ENCODE data around the gene NCOA5. TPM values are rescaled to one million over a fixed set of nuclear protein-coding genes. Genes with fewer than 3 reads are reported as not detected.

NCOA5 gene
- total RNA-seq, 1 donor from 2014 or later = 10.6 TPM

GRCh38 chr20:46063151-46063550, 26.6 kb downstream of the NCOA5 start:
- no peak for DNase-seq (ENCODE audit: low read depth, low spot score)

- no peak for DNase-seq (ENCODE audit: low read depth, low spot score)
These were observed 27.1 kb downstream of the NCOA5 start for GRCh38 chr20:46062621-46063020.

- DNase-seq (ENCODE audit: low read depth, low spot score) = no peak
These were observed 27.6 kb downstream of the NCOA5 start for GRCh38 chr20:46062151-46062550.

GRCh38 chr20:46060975-46061374, 28.8 kb downstream of the NCOA5 start:
- DNase-seq (ENCODE audit: low read depth, low spot score) = no peak

GRCh38 chr20:46060301-46060881, 29.4 kb downstream of the NCOA5 start:
- no peak for DNase-seq (ENCODE audit: low read depth, low spot score)

DNA sequence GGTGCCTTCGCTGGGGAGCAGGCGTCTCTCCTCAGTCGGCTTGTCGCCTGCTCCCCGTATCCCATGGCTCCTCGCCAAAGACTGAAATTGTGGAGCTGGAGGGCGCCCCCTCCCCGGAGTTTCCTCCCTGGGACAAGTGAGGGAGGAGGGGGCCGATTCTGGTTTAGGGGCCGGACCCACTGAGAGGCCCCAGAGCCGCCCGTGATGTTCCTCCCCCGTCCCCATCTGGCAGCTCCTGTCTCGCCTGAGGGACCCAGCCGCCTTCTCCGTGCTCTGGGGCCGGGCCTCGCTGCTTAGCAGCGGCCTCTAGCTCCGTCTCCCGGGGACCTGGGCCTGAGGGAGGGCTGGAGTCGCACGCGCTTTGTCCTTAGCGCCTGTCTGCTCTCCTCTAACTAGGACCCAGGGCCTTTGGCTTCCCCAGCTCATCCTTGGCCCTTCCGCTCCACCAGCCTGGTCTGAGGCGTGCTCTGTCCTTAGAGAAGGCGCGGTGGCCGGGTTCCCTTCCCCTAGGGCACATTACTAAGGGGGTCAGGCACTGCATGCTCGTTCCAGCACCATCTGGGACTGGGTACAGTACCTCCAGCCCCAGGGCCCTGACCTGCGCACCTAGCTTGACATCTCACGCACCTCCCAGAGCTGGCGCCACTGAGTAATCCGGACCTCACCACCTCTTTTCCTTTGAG, 31.0 kb downstream of the NCOA5 start:
- no peak for DNase-seq (ENCODE audit: low read depth, low spot score)

- no peak for DNase-seq (ENCODE audit: low read depth, low spot score)
These were observed 31.7 kb downstream of the NCOA5 start for GRCh38 chr20:46057856-46058598.

GRCh38 chr20:46056970-46057855, 32.5 kb downstream of the NCOA5 start:
- DNase-seq (ENCODE audit: low read depth, low spot score) = no peak

GRCh38 chr20:46056027-46056833, 33.5 kb downstream of the NCOA5 start:
- no peak for DNase-seq (ENCODE audit: low read depth, low spot score)

- no peak for DNase-seq (ENCODE audit: low read depth, low spot score)
These were observed 34.5 kb downstream of the NCOA5 start for GRCh38 chr20:46055269-46055668.

DNA sequence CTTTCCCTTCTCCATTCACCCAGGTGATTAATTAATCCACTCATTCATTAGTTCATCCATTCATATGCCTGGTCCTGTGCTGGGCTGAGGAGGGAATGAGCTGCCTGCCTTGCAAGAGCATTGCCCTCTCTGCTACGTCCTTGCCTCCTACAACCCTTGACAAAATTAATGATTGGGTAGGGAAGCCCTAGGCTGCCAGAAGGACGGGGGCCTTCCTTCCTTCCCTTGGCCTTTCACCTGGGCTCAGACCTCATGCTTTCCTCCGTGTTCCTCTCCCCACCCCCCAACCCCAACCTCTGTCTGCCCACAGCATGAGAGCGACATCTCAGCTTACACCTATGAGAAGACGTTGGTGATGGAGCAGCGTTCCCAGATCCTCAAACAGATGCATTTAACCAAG, 35.2 kb downstream of the NCOA5 start:
- DNase-seq (ENCODE audit: low read depth, low spot score) = no peak

- DNase-seq (ENCODE audit: low read depth, low spot score) = no peak
These were observed 36.3 kb downstream of the NCOA5 start for GRCh38 chr20:46053416-46053815.

- DNase-seq (ENCODE audit: low read depth, low spot score) = no peak
These were observed 38.0 kb downstream of the NCOA5 start for GRCh38 chr20:46051556-46052308.

DNA sequence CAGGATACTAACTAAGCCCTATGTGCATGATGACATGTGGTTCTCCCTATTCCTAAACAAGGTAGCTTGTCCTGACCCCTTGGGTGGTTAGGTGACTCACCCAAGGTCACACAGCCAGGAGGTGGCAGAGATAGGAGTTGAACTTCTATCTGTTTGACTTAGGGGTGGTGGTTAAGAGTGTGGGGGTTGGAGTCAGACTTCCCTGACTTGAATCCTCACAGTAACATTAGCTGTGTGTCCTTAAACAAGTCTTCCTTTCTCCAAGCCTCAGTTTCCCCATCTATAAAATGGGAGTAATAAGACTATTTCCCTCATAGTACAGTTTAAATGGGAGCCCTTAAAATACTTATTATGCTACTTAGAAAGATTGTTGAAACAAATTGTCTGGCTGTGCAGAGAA, 38.9 kb downstream of the NCOA5 start:
- no peak for DNase-seq (ENCODE audit: low read depth, low spot score)

DNA sequence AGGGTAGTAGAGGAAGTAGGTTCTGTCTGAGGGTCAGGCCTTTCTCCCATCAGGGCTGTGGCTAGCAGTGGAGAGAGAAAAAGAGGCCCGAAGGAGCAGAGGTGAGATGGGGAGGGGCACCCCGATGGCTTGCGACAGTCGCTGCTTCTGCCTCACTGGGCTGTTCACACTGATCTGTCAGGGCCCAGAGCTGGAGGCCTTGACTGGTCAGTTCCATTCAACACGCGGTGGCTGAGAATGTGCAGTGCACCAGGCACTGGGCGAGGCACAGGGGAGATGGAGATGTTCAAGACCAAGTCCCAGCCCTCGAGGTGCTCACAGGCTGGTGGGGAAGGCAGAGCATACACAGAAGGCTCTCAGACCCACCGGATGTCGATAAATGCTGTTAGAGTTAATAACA, 39.3 kb downstream of the NCOA5 start:
- no peak for DNase-seq (ENCODE audit: low read depth, low spot score)

DNA sequence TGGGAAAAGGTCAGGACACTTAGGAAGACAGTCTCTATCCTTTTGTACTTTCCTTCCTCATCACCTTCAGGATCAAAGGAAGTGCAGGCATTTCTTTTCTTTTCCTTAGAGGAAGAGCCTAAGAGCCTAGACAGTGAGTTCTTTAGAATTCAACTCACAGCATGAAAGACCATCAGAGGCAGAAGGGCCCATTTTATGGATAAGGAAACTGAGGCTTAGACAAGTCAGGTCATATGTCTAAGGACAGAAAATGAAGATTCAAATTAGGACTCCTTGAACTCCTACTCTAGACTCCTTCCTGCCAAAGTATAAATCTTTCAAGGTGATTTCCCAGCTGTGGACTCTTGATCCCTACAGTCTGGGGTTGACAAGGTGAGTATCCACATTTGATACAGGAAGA, 39.9 kb downstream of the NCOA5 start:
- DNase-seq (ENCODE audit: low read depth, low spot score) = no peak

DNA sequence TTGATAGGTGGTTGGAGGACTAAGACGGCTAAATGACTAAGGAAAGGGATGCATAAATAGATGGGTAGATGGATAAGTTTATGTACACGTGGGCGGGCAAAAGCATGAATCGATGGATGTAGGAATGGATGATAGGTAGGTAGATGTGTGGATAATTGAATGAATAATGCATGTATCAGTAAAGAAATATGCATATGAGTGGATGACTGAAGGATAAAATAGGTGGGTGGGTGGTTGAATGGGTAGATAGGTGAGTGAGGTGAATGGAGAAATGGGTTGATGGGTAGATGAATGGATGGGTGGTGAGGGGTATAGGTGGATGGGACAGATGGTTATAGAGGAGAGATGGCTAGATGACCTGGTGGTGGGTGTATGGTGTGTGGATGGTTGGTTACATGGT, 40.6 kb downstream of the NCOA5 start:
- no peak for DNase-seq (ENCODE audit: low read depth, low spot score)

GRCh38 chr20:46047821-46048220, 41.9 kb downstream of the NCOA5 start:
- no peak for DNase-seq (ENCODE audit: low read depth, low spot score)

- DNase-seq (ENCODE audit: low read depth, low spot score) = no peak
These were observed 43.0 kb downstream of the NCOA5 start for GRCh38 chr20:46046588-46047310.

- no peak for DNase-seq (ENCODE audit: low read depth, low spot score)
These were observed 44.9 kb downstream of the NCOA5 start for GRCh38 chr20:46044896-46045295.

Data from pulmonary artery endothelial cell (primary cell).